ENCODE measurements around the gene MORN1.
A peak's percentile ranks its signal among the peaks of the same experiment; 100 is the strongest.

MORN1 gene

DNA sequence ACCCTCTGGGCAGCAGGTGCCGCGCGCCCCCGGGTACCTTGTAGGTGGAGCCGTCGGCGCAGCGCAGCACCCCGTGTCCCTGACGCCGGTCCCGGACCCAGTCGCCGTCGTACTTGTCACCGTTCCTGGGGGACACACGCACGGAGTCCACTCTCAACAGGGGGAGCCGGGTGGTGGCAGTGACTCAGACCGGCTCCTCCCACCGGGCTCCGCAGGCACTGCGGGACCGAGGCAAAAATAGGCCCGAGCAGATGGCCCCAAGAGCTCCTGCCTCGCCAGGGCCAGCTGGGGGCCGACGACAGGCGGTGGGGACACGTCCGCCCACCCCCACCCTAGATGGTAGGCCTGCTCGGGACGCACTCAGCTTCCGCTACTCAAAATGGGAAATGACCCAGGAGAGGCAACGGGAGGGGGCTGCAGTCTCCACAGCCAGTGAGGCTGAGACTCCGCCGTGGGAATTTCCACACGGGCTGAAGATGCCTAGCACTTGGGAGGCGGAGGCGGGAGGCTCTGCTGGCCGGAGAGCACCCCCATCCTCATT, 6.3 kb downstream of the MORN1 start:
- no peak for DNase-seq (ENCODE audit: low spot score)
- peak overlapping the region; percentile 43 for H4K8ac ChIP-seq (ENCODE audit: low read depth, low read length)
- peak overlapping the region; percentile 48 for H2BK5ac ChIP-seq (ENCODE audit: low read length)
- H3K4me2 ChIP-seq (ENCODE audit: insufficient read depth, low read length, poor library complexity, severe bottlenecking), result no peak overlapping the region
- H2AFZ ChIP-seq (ENCODE audit: low read length), result no peak overlapping the region
- no peaks in the 10 kb centered on the region for H3K27me3 ChIP-seq (ENCODE audit: control insufficient read depth in 3 of 3, insufficient read depth in 3 of 3, low read depth in 1 of 3, low read length in 3 of 3)
- peak overlapping the region; percentile 76 for H3K9ac ChIP-seq (ENCODE audit: low read depth, low read length, poor library complexity)
- peaks cover 11 to 25% of the 10 kb centered on the region in 2 donors for H3K36me3 ChIP-seq (replicated peaks in 1 of 2; ENCODE audit: control insufficient read depth in 2 of 2, insufficient read depth in 2 of 2, low read length in 2 of 2)
- no peak overlapping the region for H3K27ac ChIP-seq (replicated peaks; ENCODE audit: low read length)
- H3K23ac ChIP-seq (ENCODE audit: low read depth, low read length, poor library complexity), result peak overlapping the region; percentile 70
- H3K18ac ChIP-seq (ENCODE audit: low read length), result peak overlapping the region; percentile 56
- H3K4me1 ChIP-seq (ENCODE audit: control insufficient read depth in 2 of 2, insufficient read depth in 1 of 2, low read depth in 1 of 2, low read length in 2 of 2), result peaks cover 0 to 6% of the 10 kb centered on the region in 2 donors
- no peak overlapping the region for H2BK120ac ChIP-seq (ENCODE audit: low read depth, low read length)
- no peak overlapping the region for H3K4me3 ChIP-seq (ENCODE audit: low read length in 2 of 2)
- H2BK15ac ChIP-seq (ENCODE audit: low read length), result no peak overlapping the region
- H4K91ac ChIP-seq (ENCODE audit: low read depth, low read length, poor library complexity), result peak overlapping the region; percentile 79
- no peak overlapping the region for H3K4ac ChIP-seq (ENCODE audit: low read length)
- H3K9me3 ChIP-seq (replicated peaks in 1 of 2; ENCODE audit: control insufficient read depth in 2 of 2, insufficient read depth in 1 of 2, low read depth in 1 of 2, low read length in 2 of 2), result no peaks in the 10 kb centered on the region
- H2AK5ac ChIP-seq (ENCODE audit: low read depth, low read length), result no peak overlapping the region
- WGBS, 2 donors (ENCODE audit: extremely low coverage in 2 of 2, insufficient read length in 2 of 2, insufficient replicate concordance in 1 of 2), result no CpG with 5 or more reads among the region's 41 CpGs
- H2BK12ac ChIP-seq (ENCODE audit: low read length), result no peak overlapping the region
- peaks cover 6% of the 10 kb centered on the region for H3K79me1 ChIP-seq (ENCODE audit: low read depth, low read length)
- peak overlapping the region; percentile 67 for H3K14ac ChIP-seq (ENCODE audit: low read length)

DNA sequence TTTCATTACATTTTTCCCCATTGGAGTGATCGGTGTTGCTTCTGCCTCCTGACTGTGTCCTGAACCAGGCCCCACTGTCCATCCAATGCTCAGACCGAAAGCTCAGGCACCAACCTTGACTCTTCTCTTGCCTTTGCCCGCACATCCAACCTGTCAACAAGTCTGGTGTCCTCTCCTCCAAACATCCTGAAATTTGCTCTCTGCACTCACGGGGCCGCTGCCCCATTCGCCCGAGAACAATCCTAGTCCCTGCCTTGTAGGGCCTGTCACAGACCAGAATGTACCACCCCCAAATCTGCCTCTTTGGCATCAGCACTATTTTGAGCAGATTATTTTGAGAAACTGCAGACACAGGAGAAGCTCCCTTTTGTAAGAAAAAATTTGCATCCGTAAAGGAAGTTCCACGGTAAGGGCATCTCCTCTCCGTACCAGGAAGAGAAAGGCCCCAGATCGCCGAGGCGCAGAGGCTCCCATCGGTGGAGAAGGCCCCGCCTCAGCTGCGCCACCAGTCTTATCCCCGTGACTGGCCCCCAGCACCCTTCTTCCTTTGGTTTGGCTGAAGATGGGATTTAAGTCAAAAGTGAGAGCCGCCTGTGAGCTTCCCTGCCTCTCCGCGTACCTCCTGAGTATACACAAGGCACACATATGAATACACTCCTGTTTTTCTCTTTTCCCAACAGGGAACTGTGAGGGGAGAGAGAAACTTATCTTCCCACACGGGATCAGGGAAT, 7.1 kb downstream of the MORN1 start:
- Histone ChIP-seq H2AK5ac (ENCODE audit: low read depth, low read length) (no peak overlapping the region), H3K18ac (ENCODE audit: low read length) (no peak overlapping the region), H4K91ac (ENCODE audit: low read depth, low read length, poor library complexity) (no peak overlapping the region), H2BK5ac (ENCODE audit: low read length) (peak overlapping the region; percentile 48), H2AFZ (ENCODE audit: low read length) (no peak overlapping the region), H3K36me3 (replicated peaks in 1 of 2; ENCODE audit: control insufficient read depth in 2 of 2, insufficient read depth in 2 of 2, low read length in 2 of 2) (peaks cover 6 to 20% of the 10 kb centered on the region in 2 donors), H4K8ac (ENCODE audit: low read depth, low read length) (peak overlapping the region; percentile 43), H3K4me2 (ENCODE audit: insufficient read depth, low read length, poor library complexity, severe bottlenecking) (no peak overlapping the region), H3K27ac (replicated peaks; ENCODE audit: low read length) (no peak overlapping the region), H2BK12ac (ENCODE audit: low read length) (no peak overlapping the region), H3K23ac (ENCODE audit: low read depth, low read length, poor library complexity) (peak overlapping the region; percentile 70), H3K4me3 (ENCODE audit: low read length in 2 of 2) (no peak overlapping the region), H3K4ac (ENCODE audit: low read length) (no peak overlapping the region), H3K79me1 (ENCODE audit: low read depth, low read length) (peaks cover 4% of the 10 kb centered on the region), H3K4me1 (ENCODE audit: control insufficient read depth in 2 of 2, insufficient read depth in 1 of 2, low read depth in 1 of 2, low read length in 2 of 2) (peaks cover 0 to 4% of the 10 kb centered on the region in 2 donors), H2BK15ac (ENCODE audit: low read length) (no peak overlapping the region), H3K14ac (ENCODE audit: low read length) (no peak overlapping the region), H3K9me3 (replicated peaks in 1 of 2; ENCODE audit: control insufficient read depth in 2 of 2, insufficient read depth in 1 of 2, low read depth in 1 of 2, low read length in 2 of 2) (no peaks in the 10 kb centered on the region), H3K27me3 (ENCODE audit: control insufficient read depth in 3 of 3, insufficient read depth in 3 of 3, low read depth in 1 of 3, low read length in 3 of 3) (no peaks in the 10 kb centered on the region), H2BK120ac (ENCODE audit: low read depth, low read length) (no peak overlapping the region), H3K9ac (ENCODE audit: low read depth, low read length, poor library complexity) (no peak overlapping the region)
- no peak for DNase-seq (ENCODE audit: low spot score)
- WGBS, 2 donors (ENCODE audit: extremely low coverage in 2 of 2, insufficient read length in 2 of 2, insufficient replicate concordance in 1 of 2), result no CpG with 5 or more reads among the region's 21 CpGs

GRCh38 chr1:2383576-2383975, 7.8 kb downstream of the MORN1 start:
- no peak overlapping the region for H3K14ac ChIP-seq (ENCODE audit: low read length)
- H3K9me3 ChIP-seq (replicated peaks in 1 of 2; ENCODE audit: control insufficient read depth in 2 of 2, insufficient read depth in 1 of 2, low read depth in 1 of 2, low read length in 2 of 2), result no peaks in the 10 kb centered on the region
- H3K4me2 ChIP-seq (ENCODE audit: insufficient read depth, low read length, poor library complexity, severe bottlenecking), result no peak overlapping the region
- no peak overlapping the region for H2BK12ac ChIP-seq (ENCODE audit: low read length)
- H2BK120ac ChIP-seq (ENCODE audit: low read depth, low read length), result no peak overlapping the region
- H2BK15ac ChIP-seq (ENCODE audit: low read length), result no peak overlapping the region
- peak overlapping the region; percentile 6 for H3K23ac ChIP-seq (ENCODE audit: low read depth, low read length, poor library complexity)
- no peak overlapping the region for H2AFZ ChIP-seq (ENCODE audit: low read length)
- H3K18ac ChIP-seq (ENCODE audit: low read length), result no peak overlapping the region
- DNase-seq (ENCODE audit: low spot score), result no peak
- H3K4ac ChIP-seq (ENCODE audit: low read length), result no peak overlapping the region
- H4K91ac ChIP-seq (ENCODE audit: low read depth, low read length, poor library complexity), result no peak overlapping the region
- H2AK5ac ChIP-seq (ENCODE audit: low read depth, low read length), result no peak overlapping the region
- no peak overlapping the region for H3K27ac ChIP-seq (replicated peaks; ENCODE audit: low read length)
- H4K8ac ChIP-seq (ENCODE audit: low read depth, low read length), result no peak overlapping the region
- H3K79me1 ChIP-seq (ENCODE audit: low read depth, low read length), result peaks cover 4% of the 10 kb centered on the region
- peaks cover 0 to 4% of the 10 kb centered on the region in 2 donors for H3K4me1 ChIP-seq (ENCODE audit: control insufficient read depth in 2 of 2, insufficient read depth in 1 of 2, low read depth in 1 of 2, low read length in 2 of 2)
- H3K27me3 ChIP-seq (ENCODE audit: control insufficient read depth in 3 of 3, insufficient read depth in 3 of 3, low read depth in 1 of 3, low read length in 3 of 3), result no peaks in the 10 kb centered on the region
- no CpG with 5 or more reads among the region's 14 CpGs for WGBS, 2 donors (ENCODE audit: extremely low coverage in 2 of 2, insufficient read length in 2 of 2, insufficient replicate concordance in 1 of 2)
- peaks cover 4 to 17% of the 10 kb centered on the region in 2 donors for H3K36me3 ChIP-seq (replicated peaks in 1 of 2; ENCODE audit: control insufficient read depth in 2 of 2, insufficient read depth in 2 of 2, low read length in 2 of 2)
- H2BK5ac ChIP-seq (ENCODE audit: low read length), result no peak overlapping the region
- no peak overlapping the region for H3K4me3 ChIP-seq (ENCODE audit: low read length in 2 of 2)
- peak overlapping the region; percentile 30 for H3K9ac ChIP-seq (ENCODE audit: low read depth, low read length, poor library complexity)

- H2BK15ac ChIP-seq (ENCODE audit: low read length), result peak overlapping the region; percentile 83
- DNase-seq (ENCODE audit: low spot score), result no peak
- no peak overlapping the region for H3K18ac ChIP-seq (ENCODE audit: low read length)
- H3K27ac ChIP-seq (replicated peaks; ENCODE audit: low read length), result no peak overlapping the region
- H3K4me2 ChIP-seq (ENCODE audit: insufficient read depth, low read length, poor library complexity, severe bottlenecking), result no peak overlapping the region
- H2BK12ac ChIP-seq (ENCODE audit: low read length), result no peak overlapping the region
- H3K23ac ChIP-seq (ENCODE audit: low read depth, low read length, poor library complexity), result no peak overlapping the region
- H3K4me3 ChIP-seq (ENCODE audit: low read length in 2 of 2), result no peak overlapping the region
- H4K8ac ChIP-seq (ENCODE audit: low read depth, low read length), result no peak overlapping the region
- no peaks in the 10 kb centered on the region for H3K9me3 ChIP-seq (replicated peaks in 1 of 2; ENCODE audit: control insufficient read depth in 2 of 2, insufficient read depth in 1 of 2, low read depth in 1 of 2, low read length in 2 of 2)
- peaks cover 4% of the 10 kb centered on the region for H3K79me1 ChIP-seq (ENCODE audit: low read depth, low read length)
- no peaks in the 10 kb centered on the region for H3K27me3 ChIP-seq (ENCODE audit: control insufficient read depth in 3 of 3, insufficient read depth in 3 of 3, low read depth in 1 of 3, low read length in 3 of 3)
- H2BK120ac ChIP-seq (ENCODE audit: low read depth, low read length), result no peak overlapping the region
- H4K91ac ChIP-seq (ENCODE audit: low read depth, low read length, poor library complexity), result no peak overlapping the region
- H2BK5ac ChIP-seq (ENCODE audit: low read length), result peak overlapping the region; percentile 68
- H3K14ac ChIP-seq (ENCODE audit: low read length), result no peak overlapping the region
- peaks cover 1 to 9% of the 10 kb centered on the region in 2 donors for H3K36me3 ChIP-seq (replicated peaks in 1 of 2; ENCODE audit: control insufficient read depth in 2 of 2, insufficient read depth in 2 of 2, low read length in 2 of 2)
- WGBS, 2 donors (ENCODE audit: extremely low coverage in 2 of 2, insufficient read length in 2 of 2, insufficient replicate concordance in 1 of 2), result no CpG with 5 or more reads among the region's 13 CpGs
- H2AFZ ChIP-seq (ENCODE audit: low read length), result no peak overlapping the region
- H3K4me1 ChIP-seq (ENCODE audit: control insufficient read depth in 2 of 2, insufficient read depth in 1 of 2, low read depth in 1 of 2, low read length in 2 of 2), result peaks cover 0 to 4% of the 10 kb centered on the region in 2 donors
- no peak overlapping the region for H3K9ac ChIP-seq (ENCODE audit: low read depth, low read length, poor library complexity)
- no peak overlapping the region for H3K4ac ChIP-seq (ENCODE audit: low read length)
- H2AK5ac ChIP-seq (ENCODE audit: low read depth, low read length), result peak overlapping the region; percentile 74
Observed at GRCh38 chr1:2382621-2383361, 8.6 kb downstream of the MORN1 start.
